ENCODE data around the gene LINGO3. TPM values are rescaled to one million over a fixed set of nuclear protein-coding genes. Genes with fewer than 3 reads are reported as not detected.
A peak's percentile ranks its signal among the peaks of the same experiment; 100 is the strongest.

LINGO3 gene
- total RNA-seq, 1 donor, result not detected

GRCh38 chr19:2266183-2266993, 41.6 kb downstream of the LINGO3 start:
- H3K36me3 ChIP-seq (ENCODE audit: insufficient read depth, low read length), result peaks cover 2% of the 10 kb centered on the region
- peaks cover 12% of the 10 kb centered on the region for H4K20me1 ChIP-seq (ENCODE audit: insufficient read depth, low read length)
- H3K4me1 ChIP-seq (ENCODE audit: insufficient read depth, low read length), result peaks cover 14% of the 10 kb centered on the region
- TF ChIP-seq, protein P1, sequence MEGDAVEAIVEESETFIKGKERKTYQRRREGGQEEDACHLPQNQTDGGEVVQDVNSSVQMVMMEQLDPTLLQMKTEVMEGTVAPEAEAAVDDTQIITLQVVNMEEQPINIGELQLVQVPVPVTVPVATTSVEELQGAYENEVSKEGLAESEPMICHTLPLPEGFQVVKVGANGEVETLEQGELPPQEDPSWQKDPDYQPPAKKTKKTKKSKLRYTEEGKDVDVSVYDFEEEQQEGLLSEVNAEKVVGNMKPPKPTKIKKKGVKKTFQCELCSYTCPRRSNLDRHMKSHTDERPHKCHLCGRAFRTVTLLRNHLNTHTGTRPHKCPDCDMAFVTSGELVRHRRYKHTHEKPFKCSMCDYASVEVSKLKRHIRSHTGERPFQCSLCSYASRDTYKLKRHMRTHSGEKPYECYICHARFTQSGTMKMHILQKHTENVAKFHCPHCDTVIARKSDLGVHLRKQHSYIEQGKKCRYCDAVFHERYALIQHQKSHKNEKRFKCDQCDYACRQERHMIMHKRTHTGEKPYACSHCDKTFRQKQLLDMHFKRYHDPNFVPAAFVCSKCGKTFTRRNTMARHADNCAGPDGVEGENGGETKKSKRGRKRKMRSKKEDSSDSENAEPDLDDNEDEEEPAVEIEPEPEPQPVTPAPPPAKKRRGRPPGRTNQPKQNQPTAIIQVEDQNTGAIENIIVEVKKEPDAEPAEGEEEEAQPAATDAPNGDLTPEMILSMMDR (IDR thresholded peaks at IDR 0.05; ENCODE audit: extremely low read depth, low read depth, low read length), result no peak
- peak; percentile 97 for DNase-seq (ENCODE audit: insufficient read length, low spot score, missing footprints)
- no peak overlapping the region for H3K27ac ChIP-seq (ENCODE audit: low read depth, low read length)
- no peaks in the 10 kb centered on the region for H3K27me3 ChIP-seq (ENCODE audit: insufficient read depth, low read length)
- H3K4me2 ChIP-seq (ENCODE audit: insufficient read depth, low read length), result peak overlapping the region; percentile 25
- H2AFZ ChIP-seq (ENCODE audit: low read length), result peak overlapping the region; percentile 80
- H3K9me3 ChIP-seq (ENCODE audit: low read depth, low read length), result no peaks in the 10 kb centered on the region
- peaks cover 24% of the 10 kb centered on the region for H3K79me2 ChIP-seq (ENCODE audit: insufficient read depth, low read length)
- no peak overlapping the region for H3K4me3 ChIP-seq (ENCODE audit: insufficient read depth, low read length)

- H3K4me2 ChIP-seq (ENCODE audit: insufficient read depth, low read length), result no peak overlapping the region
- peak; percentile 67 for DNase-seq (ENCODE audit: insufficient read length, low spot score, missing footprints)
Measured at GRCh38 chr19:2261438-2262172, 46.3 kb downstream of the LINGO3 start.

DNA sequence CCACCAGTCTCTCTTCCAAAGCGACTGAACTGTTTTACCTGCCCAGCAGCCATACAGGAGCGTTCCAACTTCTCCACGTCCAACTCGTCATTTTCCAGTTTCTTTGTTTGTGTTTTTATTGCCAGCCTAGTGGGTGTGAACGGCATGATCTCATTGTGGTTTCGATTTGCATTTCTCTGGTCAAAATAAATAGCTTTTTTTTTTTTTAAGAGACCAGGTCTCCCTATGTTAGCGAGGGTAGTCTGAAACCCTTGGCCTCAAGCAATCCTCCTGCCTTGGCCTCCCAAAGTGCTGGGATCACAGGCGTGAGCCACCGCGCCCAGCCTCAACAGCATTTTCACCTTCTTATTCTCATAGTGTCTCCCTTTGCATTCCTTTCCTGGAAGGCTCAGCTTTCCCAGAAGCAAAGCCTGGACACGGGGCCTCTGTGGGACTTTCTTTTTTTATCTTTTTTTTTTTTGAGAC, 47.6 kb downstream of the LINGO3 start:
- H3K4me3 ChIP-seq (ENCODE audit: insufficient read depth, low read length), result no peak overlapping the region
- no peaks in the 10 kb centered on the region for H3K9me3 ChIP-seq (ENCODE audit: low read depth, low read length)
- H3K4me1 ChIP-seq (ENCODE audit: insufficient read depth, low read length), result peaks cover 5% of the 10 kb centered on the region
- H3K79me2 ChIP-seq (ENCODE audit: insufficient read depth, low read length), result no peaks in the 10 kb centered on the region
- no peak overlapping the region for H3K27ac ChIP-seq (ENCODE audit: low read depth, low read length)
- H3K4me2 ChIP-seq (ENCODE audit: insufficient read depth, low read length), result no peak overlapping the region
- no peaks in the 10 kb centered on the region for H3K27me3 ChIP-seq (ENCODE audit: insufficient read depth, low read length)
- H3K36me3 ChIP-seq (ENCODE audit: insufficient read depth, low read length), result no peaks in the 10 kb centered on the region
- DNase-seq (ENCODE audit: insufficient read length, low spot score, missing footprints), result peak; percentile 91
- H4K20me1 ChIP-seq (ENCODE audit: insufficient read depth, low read length), result no peaks in the 10 kb centered on the region
- TF ChIP-seq, protein P1 (IDR thresholded peaks at IDR 0.05; ENCODE audit: extremely low read depth, low read depth, low read length), result no peak
- H2AFZ ChIP-seq (ENCODE audit: low read length), result no peak overlapping the region

More at GRCh38 chr19:2261438-2262172, 46.3 kb downstream of the LINGO3 start:
- TF ChIP-seq, protein P1 (IDR thresholded peaks at IDR 0.05; ENCODE audit: extremely low read depth, low read depth, low read length), result peak; percentile 67
- Histone ChIP-seq H2AFZ (ENCODE audit: low read length) (no peak overlapping the region), H3K36me3 (ENCODE audit: insufficient read depth, low read length) (no peaks in the 10 kb centered on the region), H3K27ac (ENCODE audit: low read depth, low read length) (no peak overlapping the region), H3K27me3 (ENCODE audit: insufficient read depth, low read length) (no peaks in the 10 kb centered on the region), H4K20me1 (ENCODE audit: insufficient read depth, low read length) (no peaks in the 10 kb centered on the region), H3K9me3 (ENCODE audit: low read depth, low read length) (no peaks in the 10 kb centered on the region), H3K4me3 (ENCODE audit: insufficient read depth, low read length) (no peak overlapping the region), H3K4me1 (ENCODE audit: insufficient read depth, low read length) (peaks cover 8% of the 10 kb centered on the region), H3K79me2 (ENCODE audit: insufficient read depth, low read length) (no peaks in the 10 kb centered on the region)

GRCh38 chr19:2259336-2259735, 48.6 kb downstream of the LINGO3 start:
- Histone ChIP-seq H3K36me3 (ENCODE audit: insufficient read depth, low read length) (no peaks in the 10 kb centered on the region), H3K4me3 (ENCODE audit: insufficient read depth, low read length) (no peak overlapping the region), H2AFZ (ENCODE audit: low read length) (no peak overlapping the region), H3K27ac (ENCODE audit: low read depth, low read length) (no peak overlapping the region), H3K9me3 (ENCODE audit: low read depth, low read length) (no peaks in the 10 kb centered on the region), H3K4me2 (ENCODE audit: insufficient read depth, low read length) (no peak overlapping the region), H3K4me1 (ENCODE audit: insufficient read depth, low read length) (peaks cover 5% of the 10 kb centered on the region), H3K79me2 (ENCODE audit: insufficient read depth, low read length) (no peaks in the 10 kb centered on the region), H4K20me1 (ENCODE audit: insufficient read depth, low read length) (no peaks in the 10 kb centered on the region), H3K27me3 (ENCODE audit: insufficient read depth, low read length) (peaks cover under 1% of the 10 kb centered on the region)
- TF ChIP-seq, protein P1 (IDR thresholded peaks at IDR 0.05; ENCODE audit: extremely low read depth, low read depth, low read length), result no peak
- peak; percentile 94 for DNase-seq (ENCODE audit: insufficient read length, low spot score, missing footprints)

All from osteoblast (primary cell).